Glutamatergic neuron (in vitro differentiated cells): Measurements from ENCODE around the gene RNF208. TPM values are rescaled to one million over a fixed set of nuclear protein-coding genes. Genes with fewer than 3 reads are reported as not detected.

ENCODE experiments used
- DNase-seq: peaks from one replicate; pipeline ENCODE4 v3.0.0; 2022
- H3K27ac Mint-ChIP-seq: one replicate; pipeline ENCODE4 v1.8.0; 2020; ENCODE audit warnings: mild to moderate bottlenecking, mixed read lengths, inconsistent platforms; ENCODE audit not compliant: unreplicated experiment
- H3K27me3 Mint-ChIP-seq: one replicate; pipeline ENCODE4 v1.8.0; 2020; ENCODE audit warnings: mild to moderate bottlenecking, moderate library complexity, mixed read lengths, inconsistent platforms; ENCODE audit not compliant: unreplicated experiment
- H3K36me3 Mint-ChIP-seq: one replicate; pipeline ENCODE4 v1.8.0; 2020; ENCODE audit warnings: mild to moderate bottlenecking, mixed read lengths, inconsistent platforms; ENCODE audit not compliant: unreplicated experiment
- H3K4me1 Mint-ChIP-seq: one replicate; pipeline ENCODE4 v1.8.0; 2020; ENCODE audit warnings: mild to moderate bottlenecking, low read depth, mixed read lengths, inconsistent platforms; ENCODE audit not compliant: unreplicated experiment
- H3K4me3 Mint-ChIP-seq: one replicate; pipeline ENCODE4 v1.8.0; 2020; ENCODE audit warnings: mild to moderate bottlenecking, mixed read lengths, inconsistent platforms; ENCODE audit not compliant: unreplicated experiment
- H3K9me3 Mint-ChIP-seq: one replicate; pipeline ENCODE4 v1.8.0; 2020; ENCODE audit warnings: mild to moderate bottlenecking, moderate library complexity, mixed read lengths, inconsistent platforms; ENCODE audit not compliant: unreplicated experiment
- CTCF ChIP-seq: fragments of 200-600 bp; sonication (generic); IDR thresholded peaks from one replicate; pipeline ENCODE4 v1.5.0; 2021; ENCODE audit not compliant: partially characterized antibody, unreplicated experiment
- total RNA-seq: library from RNA; stranded (reverse); fragmentation: NEBNext Ultra II Directional; extraction: Animal tissue kit (Norgen Biotek cat#: 25700); gene quantifications from one replicate; pipeline ENCODE4 v1.2.1, GENCODE V29; 2021; ENCODE audit not compliant: unreplicated experiment

RNF208 gene
- total RNA-seq, 1 donor from 2014 or later: 24.8 TPM

GRCh38 chr9:137228968-137229896, 7.2 kb upstream of the RNF208 start:
- TF ChIP-seq CTCF: no peak
- no peaks in the 10 kb centered on the region for H3K9me3 Mint-ChIP-seq
- H3K36me3 Mint-ChIP-seq: no peaks in the 10 kb centered on the region
- H3K27me3 Mint-ChIP-seq: peaks cover 2% of the 10 kb centered on the region
- no peak overlapping the region for H3K27ac Mint-ChIP-seq
- DNase-seq: no peak
- peaks cover 2% of the 10 kb centered on the region for H3K4me1 Mint-ChIP-seq
- no peak overlapping the region for H3K4me3 Mint-ChIP-seq

- DNase-seq: no peak
- H3K27ac Mint-ChIP-seq: no peak overlapping the region
- no peak overlapping the region for H3K4me3 Mint-ChIP-seq
- peaks cover 2% of the 10 kb centered on the region for H3K4me1 Mint-ChIP-seq
- TF ChIP-seq CTCF: no peak
- H3K27me3 Mint-ChIP-seq: peaks cover 2% of the 10 kb centered on the region
- H3K9me3 Mint-ChIP-seq: no peaks in the 10 kb centered on the region
- no peaks in the 10 kb centered on the region for H3K36me3 Mint-ChIP-seq
These were observed 6.5 kb upstream of the RNF208 start for GRCh38 chr9:137228506-137228967.

- no peak for DNase-seq
- no peak overlapping the region for H3K27ac Mint-ChIP-seq
- no peaks in the 10 kb centered on the region for H3K9me3 Mint-ChIP-seq
- peaks cover 2% of the 10 kb centered on the region for H3K27me3 Mint-ChIP-seq
- no peak for TF ChIP-seq CTCF
- peaks cover 2% of the 10 kb centered on the region for H3K4me1 Mint-ChIP-seq
- H3K36me3 Mint-ChIP-seq: no peaks in the 10 kb centered on the region
- no peak overlapping the region for H3K4me3 Mint-ChIP-seq
These were observed 5.9 kb upstream of the RNF208 start for GRCh38 chr9:137227853-137228505.

GRCh38 chr9:137227054-137227852, 5.2 kb upstream of the RNF208 start, which contains the start of gene RNF224:
Gene RNF224 (plus strand): TSS chr9:137227502. CDS start chr9:137228336, 834 bp downstream.
- H3K27ac Mint-ChIP-seq: no peak within 1 kb of the TSS
- peaks cover 2% of the 10 kb centered on the region for H3K4me1 Mint-ChIP-seq
- H3K9me3 Mint-ChIP-seq: no peaks in the 10 kb centered on the region
- peak; percentile 86 for TF ChIP-seq CTCF
- peak; percentile 91 for DNase-seq
- no peak within 1 kb of the TSS for H3K4me3 Mint-ChIP-seq
- H3K27me3 Mint-ChIP-seq: peaks cover 2% of the 10 kb centered on the region
- H3K36me3 Mint-ChIP-seq: no peaks in the 10 kb centered on the region
